Amniotic stem cell (primary cell): ENCODE measurements around the gene NDUFS4.
"Not testable (repeated sequence)": the region's sequence is repeated elsewhere in the genome, so short reads cannot be mapped to it uniquely, and the experiment has no call there.

ENCODE experiments used
- DNase-seq: peaks from one replicate; lab custom pipeline; 2025; lab: John Stamatoyannopoulos, UW

NDUFS4 gene

GRCh38 chr5:53575831-53576230 is 15.4 kb downstream of the NDUFS4 start:
- DNase-seq: no peak

- DNase-seq: no peak
Measured at GRCh38 chr5:53576674-53577073, 16.2 kb downstream of the NDUFS4 start.

- DNase-seq: no peak
Measured at GRCh38 chr5:53578854-53579253, 18.4 kb downstream of the NDUFS4 start.

- no peak for DNase-seq
Measured at GRCh38 chr5:53580547-53580946, 20.1 kb downstream of the NDUFS4 start.

GRCh38 chr5:53582225-53582624 is 21.8 kb downstream of the NDUFS4 start:
- no peak for DNase-seq

- DNase-seq: no peak
Measured at GRCh38 chr5:53590759-53591158, 30.3 kb downstream of the NDUFS4 start.

- DNase-seq: no peak
Measured at GRCh38 chr5:53594419-53594818, 34.0 kb downstream of the NDUFS4 start.

- no peak for DNase-seq
Measured at GRCh38 chr5:53597894-53598293, 37.5 kb downstream of the NDUFS4 start.

- DNase-seq: no peak
Measured at GRCh38 chr5:53601570-53601969, 41.1 kb downstream of the NDUFS4 start.

- no peak for DNase-seq
Measured at GRCh38 chr5:53603009-53603687, 42.7 kb downstream of the NDUFS4 start.

- no peak for DNase-seq
Measured at GRCh38 chr5:53604309-53604708, 43.9 kb downstream of the NDUFS4 start.

GRCh38 chr5:53607886-53608285 is 47.4 kb downstream of the NDUFS4 start:
- DNase-seq: no peak

- not testable (repeated sequence) for DNase-seq
Measured at GRCh38 chr5:53608897-53609296, 48.5 kb downstream of the NDUFS4 start.

- no peak for DNase-seq
Measured at GRCh38 chr5:53613061-53613460, 52.6 kb downstream of the NDUFS4 start.

- no peak for DNase-seq
Measured at GRCh38 chr5:53613536-53613935, 53.1 kb downstream of the NDUFS4 start.

GRCh38 chr5:53614376-53614885 is 54.0 kb downstream of the NDUFS4 start:
- DNase-seq: no peak

- no peak for DNase-seq
Measured at GRCh38 chr5:53616939-53617549, 56.6 kb downstream of the NDUFS4 start.

GRCh38 chr5:53631251-53631650 is 70.8 kb downstream of the NDUFS4 start:
- no peak for DNase-seq

- no peak for DNase-seq
Measured at GRCh38 chr5:53642061-53642460, 81.6 kb downstream of the NDUFS4 start.

GRCh38 chr5:53643445-53643844 is 83.0 kb downstream of the NDUFS4 start:
- no peak for DNase-seq

- no peak for DNase-seq
Measured at GRCh38 chr5:53645078-53645477, 84.6 kb downstream of the NDUFS4 start.

- DNase-seq: no peak
Measured at GRCh38 chr5:53649352-53649751, 88.9 kb downstream of the NDUFS4 start.

GRCh38 chr5:53660573-53660972 is 100.1 kb downstream of the NDUFS4 start:
- DNase-seq: not testable (repeated sequence)

GRCh38 chr5:53665313-53665712 is 104.9 kb downstream of the NDUFS4 start:
- not testable (repeated sequence) for DNase-seq
